ENCODE results near the gene RPL9. TPM values are rescaled to one million over a fixed set of nuclear protein-coding genes. Genes with fewer than 3 reads are reported as not detected.

The RPL9 gene
- total and polyA plus RNA-seq, 2 of the 8 experiments (the other 6 are each of a cell fraction or from before 2014, with no cell fraction given): 1,161 to 1,184 TPM

GRCh38 chr4:39441593-39441992, 17.1 kb downstream of the RPL9 start:
- POLR2A ChIA-PET (ENCODE audit: partially characterized antibody): interaction anchor here (4.6 to 5.8 kb wide), 2 partner anchors 12 to 17 kb away, joined by 21 to 49 read pairs; partner anchors contain the start of genes LIAS and RPL9
- Histone ChIP-seq H3K9ac (replicated peaks in 1 of 4; ENCODE audit: extremely low read depth in 1 of 4, low read depth in 3 of 4, low read length in 3 of 4) (no peak overlapping the region), H3K79me1 (ENCODE audit: low read depth, low read length) (no peaks in the 10 kb centered on the region), H3K27me3 (replicated peaks in 1 of 4; ENCODE audit: control insufficient read depth in 3 of 4, extremely low read depth in 1 of 4, insufficient read depth in 3 of 4, low read length in 3 of 4) (no peaks in the 10 kb centered on the region; a peak in 1 of 7 replicates), H3K79me2 (ENCODE audit: control insufficient read depth in 1 of 2, insufficient read depth in 2 of 2, low read length in 2 of 2) (no peaks in the 10 kb centered on the region), H3K56ac (replicated peaks; ENCODE audit: insufficient read length, low read depth, low read length) (no peak overlapping the region), H2AFZ (ENCODE audit: low read length) (no peak overlapping the region), H3K23me2 (ENCODE audit: low read depth, low read length) (peaks cover 2% of the 10 kb centered on the region; the same call in 1 of the 2 replicates), H2BK120ac (replicated peaks; ENCODE audit: low read depth, low read length) (no peak overlapping the region), H3K4me2 (ENCODE audit: insufficient read depth in 1 of 2, low read depth in 2 of 2, low read length in 2 of 2) (no peak overlapping the region), H4K8ac (ENCODE audit: extremely low read depth, insufficient read depth, low read length) (no peak overlapping the region), H2AK5ac (ENCODE audit: low read depth, low read length) (no peak overlapping the region), H2BK15ac (ENCODE audit: low read length) (no peak overlapping the region), H3K23ac (ENCODE audit: insufficient read length) (no peak overlapping the region), H3K4ac (replicated peaks; ENCODE audit: insufficient read length, low read depth, low read length) (no peak overlapping the region), H4K91ac (replicated peaks; ENCODE audit: insufficient read length, low read length) (no peak overlapping the region), H3K9me3 (ENCODE audit: insufficient read depth in 2 of 2, low read depth in 1 of 2, low read length in 1 of 2) (no peaks in the 10 kb centered on the region), H3K27ac (ENCODE audit: low read depth, low read length) (no peak overlapping the region), H2BK20ac (ENCODE audit: low read length) (no peak overlapping the region), H2BK12ac (ENCODE audit: low read depth, low read length) (no peak overlapping the region), H2BK5ac (ENCODE audit: low read depth, low read length) (no peak overlapping the region), H3K18ac (ENCODE audit: extremely low read depth, low read length) (no peak overlapping the region), H3K4me1 (replicated peaks in 1 of 4; ENCODE audit: control insufficient read depth in 3 of 4, insufficient read depth in 4 of 4, low read length in 3 of 4) (peaks cover 0 to 3% (median 2%) of the 10 kb centered on the region in 4 experiments; a peak in 3 of 7 replicates), H4K5ac (ENCODE audit: insufficient read length, low read depth, low read length) (no peak overlapping the region), H3K36me3 (ENCODE audit: control insufficient read depth in 2 of 4, insufficient read depth in 4 of 4, low read length in 3 of 4) (no peaks in the 10 kb centered on the region), H3K4me3 (ENCODE audit: extremely low read depth in 1 of 4, insufficient read depth in 2 of 4, low read depth in 3 of 4, low read length in 4 of 4) (no peak overlapping the region), H3K14ac (ENCODE audit: insufficient read length) (no peak overlapping the region), H4K20me1 (replicated peaks in 1 of 2; ENCODE audit: control insufficient read depth in 1 of 2, insufficient read depth in 2 of 2, low read length in 2 of 2) (no peaks in the 10 kb centered on the region)
- DNase-seq (ENCODE audit: low read depth in 1 of 2, low spot score in 2 of 2): no peak
- FAIRE-seq: no peak
- WGBS, 2 experiments (ENCODE audit: extremely low coverage in 1 of 2, insufficient coverage in 1 of 2, insufficient read length in 1 of 2, insufficient replicate concordance in 2 of 2, low coverage in 1 of 2, low lambda C conversion rate in 2 of 2, missing lambda C conversion rate in 1 of 2): 91% methylated on average over 2 of the region's 2 CpGs; no CpG with 5 or more reads in 1 of the 2 experiments
- CTCF ChIA-PET (ENCODE audit: partially characterized antibody): interaction anchor here (0.8 kb wide), 1 partner anchor 9 kb away, joined by 3 read pairs; no protein-coding TSS in a partner anchor
- TF ChIP-seq RXRA (IDR thresholded peaks at IDR 0.05; ENCODE audit: insufficient read depth, low read depth, low read length): no peak
- TF ChIP-seq FOSL1 (IDR thresholded peaks at IDR 0.05; ENCODE audit: insufficient read depth, low read depth, low read length): no peak
- TF ChIP-seq TCF12 (IDR thresholded peaks at IDR 0.05; ENCODE audit: low read depth, low read length): no peak
- TF ChIP-seq CBX8 (IDR thresholded peaks at IDR 0.05; ENCODE audit: borderline replicate concordance, low read depth, low read length): no peak
- TF ChIP-seq EGR1 (IDR thresholded peaks at IDR 0.05; ENCODE audit: borderline replicate concordance, low read depth, low read length): no peak
- TF ChIP-seq CEBPB (IDR thresholded peaks at IDR 0.05; ENCODE audit: low read depth, low read length): no peak
- no peak for TF ChIP-seq SP4 (IDR thresholded peaks at IDR 0.05; ENCODE audit: low read length)
- no peak for TF ChIP-seq RNF2 (IDR thresholded peaks at IDR 0.05; ENCODE audit: borderline replicate concordance, low read depth, low read length, missing control alignments, poor library complexity, severe bottlenecking)
- no peak for TF ChIP-seq BCL11A (IDR thresholded peaks at IDR 0.05; ENCODE audit: low read depth in 2 of 2, low read length in 2 of 2)
- no peak for TF ChIP-seq ZNF274 (IDR thresholded peaks at IDR 0.05; ENCODE audit: borderline replicate concordance, extremely low read depth, low read length)
- TF ChIP-seq JUN (IDR thresholded peaks at IDR 0.05; ENCODE audit: low read depth, low read length): no peak
- no peak for TF ChIP-seq SAP30 (IDR thresholded peaks at IDR 0.05; ENCODE audit: insufficient read depth, insufficient replicate concordance, low read length)
- no peak for TF ChIP-seq CHD1 (IDR thresholded peaks at IDR 0.05; ENCODE audit: low read depth, low read length)
- TF ChIP-seq POLR2A (IDR thresholded peaks at IDR 0.05; ENCODE audit: control extremely low read depth in 1 of 2, low read depth in 2 of 2, low read length in 2 of 2): no peak
- no peak for TF ChIP-seq RBBP5 (IDR thresholded peaks at IDR 0.05; ENCODE audit: borderline replicate concordance, low read depth, low read length)

Data from H1 (cell line).